Smooth muscle cell (in vitro differentiated cells): ENCODE data around the gene AP1M2. TPM values are rescaled to one million over a fixed set of nuclear protein-coding genes. Genes with fewer than 3 reads are reported as not detected.

Source experiments
- DNase-seq: peaks from one replicate; lab custom pipeline; 2025; ENCODE audit not compliant: unreplicated experiment; lab: John Stamatoyannopoulos, UW
- H2AFZ ChIP-seq: fragments of 200-600 bp; sonication (generic); 2 replicates; pipeline ENCODE4 v1.6.0; 2016; ENCODE audit warnings: antibody characterized with exemption, low read depth, mild to moderate bottlenecking
- H3F3A ChIP-seq: fragments of 200-600 bp; sonication (generic); 2 replicates; pipeline ENCODE4 v1.6.0; 2017; ENCODE audit warnings: antibody characterized with exemption, low read depth
- H3K27ac ChIP-seq: fragments of 200-600 bp; sonication (generic); 2 replicates; pipeline ENCODE4 v1.5.1; 2016; ENCODE audit warnings: low read depth, mild to moderate bottlenecking
- H3K27me3 ChIP-seq: fragments of 200-600 bp; sonication (generic); 2 replicates; pipeline ENCODE4 v1.6.1; 2016; ENCODE audit warnings: low read depth, mild to moderate bottlenecking
- H3K36me3 ChIP-seq: fragments of 200-600 bp; sonication (generic); 2 replicates; pipeline ENCODE4 v1.5.1; 2016; ENCODE audit warnings: low read depth
- H3K4me1 ChIP-seq: fragments of 200-600 bp; sonication (generic); 2 replicates; pipeline ENCODE4 v1.5.1; 2016; ENCODE audit warnings: low read depth
- H3K4me2 ChIP-seq: fragments of 200-600 bp; sonication (generic); 2 replicates; pipeline ENCODE4 v1.6.0; 2016; ENCODE audit warnings: mild to moderate bottlenecking
- H3K4me3 ChIP-seq: fragments of 200-600 bp; sonication (generic); 2 replicates; pipeline ENCODE4 v1.5.1; 2016; ENCODE audit warnings: mild to moderate bottlenecking
- H3K79me2 ChIP-seq: fragments of 200-600 bp; sonication (generic); 2 replicates; pipeline ENCODE4 v1.6.0; 2016; ENCODE audit warnings: low read depth, mild to moderate bottlenecking
- H3K9ac ChIP-seq: fragments of 200-600 bp; sonication (generic); 2 replicates; pipeline ENCODE4 v1.6.0; 2016; ENCODE audit warnings: low read depth
- H3K9me3 ChIP-seq: fragments of 200-600 bp; sonication (generic); replicated peaks from 2 replicates; pipeline ENCODE4 v1.5.1; 2016; ENCODE audit warnings: low read depth
- H4K20me1 ChIP-seq: fragments of 200-600 bp; sonication (generic); 2 replicates; pipeline ENCODE4 v1.6.0; 2016; ENCODE audit warnings: low read depth
- WGBS: methylation state at CpG from one replicate; pipeline ENCODE4 v1.1.7; 2016; ENCODE audit warnings: low lambda C conversion rate; 5-methylcytosine and 5-hydroxymethylcytosine counted together
- polyA plus RNA-seq: library from polyadenylated mRNA; unstranded; fragments of >200 nt; fragmentation: Nextera tagmentation; extraction: Ambion mirVana; gene quantifications from 2 replicates; pipeline ENCODE4 v1.2.1, GENCODE V29; 2016
- total RNA-seq: library from RNA; depleted of rRNA; stranded (reverse); fragments of >200 nt; gene quantifications from 2 replicates; pipeline ENCODE4 v1.2.3, GENCODE V29; 2014
- TF ChIP-seq, protein P1 (sequence below): fragments of 200-600 bp; sonication (generic); IDR thresholded peaks from 2 replicates; pipeline ENCODE4 v1.5.1; 2017; ENCODE audit warnings: borderline replicate concordance, mild to moderate bottlenecking, antibody characterized with exemption; ENCODE audit not compliant: insufficient read depth, poor library complexity, severe bottlenecking

Gene AP1M2
- total and polyA plus RNA-seq, 2 experiments from 2014 or later = 8.8 to 37.1 TPM

DNA sequence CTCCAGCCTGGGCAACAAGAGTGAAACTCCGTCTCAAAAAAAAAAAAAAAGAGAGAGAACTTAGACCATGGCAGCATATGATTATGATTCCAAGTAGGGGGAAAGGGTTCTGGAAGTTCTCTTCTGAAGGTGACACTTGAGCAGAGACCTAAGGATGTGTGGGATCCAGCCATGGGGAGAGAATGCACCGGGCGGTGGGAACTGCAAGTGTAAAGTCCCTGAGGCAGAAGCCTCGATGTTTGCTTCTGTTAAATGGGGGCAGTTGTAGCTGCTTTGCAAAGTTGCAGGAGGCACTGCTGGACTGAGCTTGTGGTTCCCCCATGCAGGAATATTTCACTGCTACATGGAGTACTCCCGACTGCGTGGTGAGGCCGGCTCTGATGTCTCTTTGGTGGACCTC is 47.3 kb upstream of the AP1M2 start:
- H3K4me2 ChIP-seq = no peak overlapping the region
- 97% methylated on average over 7 of the region's 7 CpGs for WGBS
- TF ChIP-seq, protein P1, sequence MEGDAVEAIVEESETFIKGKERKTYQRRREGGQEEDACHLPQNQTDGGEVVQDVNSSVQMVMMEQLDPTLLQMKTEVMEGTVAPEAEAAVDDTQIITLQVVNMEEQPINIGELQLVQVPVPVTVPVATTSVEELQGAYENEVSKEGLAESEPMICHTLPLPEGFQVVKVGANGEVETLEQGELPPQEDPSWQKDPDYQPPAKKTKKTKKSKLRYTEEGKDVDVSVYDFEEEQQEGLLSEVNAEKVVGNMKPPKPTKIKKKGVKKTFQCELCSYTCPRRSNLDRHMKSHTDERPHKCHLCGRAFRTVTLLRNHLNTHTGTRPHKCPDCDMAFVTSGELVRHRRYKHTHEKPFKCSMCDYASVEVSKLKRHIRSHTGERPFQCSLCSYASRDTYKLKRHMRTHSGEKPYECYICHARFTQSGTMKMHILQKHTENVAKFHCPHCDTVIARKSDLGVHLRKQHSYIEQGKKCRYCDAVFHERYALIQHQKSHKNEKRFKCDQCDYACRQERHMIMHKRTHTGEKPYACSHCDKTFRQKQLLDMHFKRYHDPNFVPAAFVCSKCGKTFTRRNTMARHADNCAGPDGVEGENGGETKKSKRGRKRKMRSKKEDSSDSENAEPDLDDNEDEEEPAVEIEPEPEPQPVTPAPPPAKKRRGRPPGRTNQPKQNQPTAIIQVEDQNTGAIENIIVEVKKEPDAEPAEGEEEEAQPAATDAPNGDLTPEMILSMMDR = no peak
- DNase-seq = no peak
- H2AFZ ChIP-seq = no peak overlapping the region
- H3K9ac ChIP-seq = no peak overlapping the region
- no peaks in the 10 kb centered on the region for H3K9me3 ChIP-seq
- H3K4me3 ChIP-seq = no peak overlapping the region
- no peak overlapping the region for H3K27ac ChIP-seq
- no peaks in the 10 kb centered on the region for H3K79me2 ChIP-seq
- H3K27me3 ChIP-seq = no peaks in the 10 kb centered on the region
- no peaks in the 10 kb centered on the region for H3K36me3 ChIP-seq
- H3K4me1 ChIP-seq = no peaks in the 10 kb centered on the region
- peaks cover 6% of the 10 kb centered on the region for H4K20me1 ChIP-seq
- no peaks in the 10 kb centered on the region for H3F3A ChIP-seq

DNA sequence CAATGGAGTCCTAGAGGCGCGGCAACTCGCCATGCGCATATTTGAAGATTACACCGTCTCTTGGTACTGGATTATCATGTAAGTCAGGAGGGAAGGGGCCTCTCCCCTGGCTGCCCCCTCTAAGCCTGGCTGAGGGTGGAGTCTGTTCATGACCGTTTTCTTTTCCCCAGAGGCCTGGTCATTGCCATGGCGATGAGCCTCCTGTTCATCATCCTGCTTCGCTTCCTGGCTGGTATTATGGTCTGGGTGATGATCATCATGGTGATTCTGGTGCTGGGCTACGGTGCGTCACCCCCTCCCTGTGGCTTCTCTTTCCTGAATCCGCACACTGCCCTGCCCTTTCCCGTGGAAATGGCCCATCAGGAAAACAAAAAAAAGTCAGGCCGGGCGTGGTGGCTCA is 44.8 kb upstream of the AP1M2 start:
- no peaks in the 10 kb centered on the region for H3K36me3 ChIP-seq
- TF ChIP-seq, protein P1 = no peak
- no peaks in the 10 kb centered on the region for H3K9me3 ChIP-seq

DNA sequence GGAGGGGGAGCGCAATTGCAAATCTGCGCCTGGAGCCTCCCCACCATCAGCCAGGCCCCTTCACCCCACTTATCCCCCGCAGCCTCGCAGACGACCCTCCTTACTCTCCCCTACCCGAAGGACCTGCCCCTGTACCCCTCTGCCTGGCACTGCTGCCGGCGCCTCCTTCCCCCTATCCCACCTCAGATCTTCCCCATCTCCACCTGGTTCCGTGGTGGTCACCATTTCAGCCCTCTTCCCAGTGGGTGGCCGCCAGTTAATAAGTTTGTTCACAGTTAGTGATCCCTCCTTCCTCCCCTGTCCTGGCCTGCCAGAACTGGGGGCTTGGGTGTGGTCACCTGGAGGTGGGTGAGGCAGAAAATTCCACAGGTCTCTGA is 38.6 kb upstream of the AP1M2 start:
- Histone ChIP-seq H3K36me3 (no peaks in the 10 kb centered on the region), H2AFZ (no peak overlapping the region), H3K9ac (peak overlapping the region; percentile 54), H3K4me2 (peak overlapping the region; percentile 88), H3K4me1 (peaks cover 8% of the 10 kb centered on the region), H4K20me1 (peaks cover 42% of the 10 kb centered on the region), H3K4me3 (peak overlapping the region; percentile 50), H3K79me2 (peaks cover 10% of the 10 kb centered on the region), H3K27me3 (no peaks in the 10 kb centered on the region), H3K27ac (no peak overlapping the region), H3K9me3 (no peaks in the 10 kb centered on the region), H3F3A (no peaks in the 10 kb centered on the region)
- TF ChIP-seq, protein P1 = no peak
- 54% methylated on average over 4 of the region's 10 CpGs for WGBS
- no peak for DNase-seq

More for the DNA sequence above, 44.8 kb upstream of the AP1M2 start:
- Histone ChIP-seq H3K27ac (no peak overlapping the region), H3K79me2 (no peaks in the 10 kb centered on the region), H4K20me1 (peaks cover 11% of the 10 kb centered on the region), H3K4me3 (no peak overlapping the region), H2AFZ (no peak overlapping the region), H3K27me3 (no peaks in the 10 kb centered on the region), H3K4me2 (no peak overlapping the region), H3K4me1 (no peaks in the 10 kb centered on the region), H3K9ac (no peak overlapping the region), H3F3A (no peaks in the 10 kb centered on the region)
- no peak for DNase-seq
- 94% methylated on average over 14 of the region's 14 CpGs for WGBS

DNA sequence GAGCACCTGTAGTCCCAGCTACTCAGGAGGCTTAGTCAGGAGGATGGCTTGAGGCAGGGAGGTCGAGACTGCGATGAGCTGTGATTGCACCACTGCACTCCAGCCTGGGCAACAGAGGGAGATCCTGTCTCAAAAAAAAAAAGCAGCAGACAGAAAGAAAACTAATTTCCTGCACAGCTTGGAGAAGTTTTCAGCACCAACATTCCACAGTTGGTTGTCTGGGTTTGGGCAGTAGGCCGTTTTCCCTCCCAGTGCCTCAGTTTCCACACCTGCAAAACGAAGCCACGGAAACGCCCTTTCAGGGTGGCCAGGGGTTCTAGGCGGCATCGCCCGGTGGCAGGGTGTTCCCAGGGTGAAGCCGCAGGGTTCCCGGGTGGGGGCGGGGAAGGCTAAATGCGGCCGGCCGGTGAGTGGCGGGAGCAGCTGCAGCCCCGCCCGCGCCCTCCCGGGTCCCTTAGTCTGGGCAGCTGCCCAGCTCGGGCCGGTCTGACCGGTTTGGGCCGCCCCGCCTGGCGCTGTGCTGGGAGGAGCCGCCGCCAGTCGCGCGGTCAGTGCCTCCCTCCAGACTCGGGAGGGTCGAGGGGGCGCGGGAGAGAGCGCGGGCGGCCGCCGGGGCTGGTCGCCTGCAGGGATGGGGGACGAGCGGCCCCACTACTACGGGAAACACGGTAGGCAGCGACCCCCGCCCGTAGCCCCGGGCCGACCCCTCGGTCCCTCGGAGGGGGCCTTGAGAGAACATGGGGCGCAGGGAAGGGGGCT is 38.1 kb upstream of the AP1M2 start, which contains the start of gene SLC44A2:
Gene SLC44A2 (plus strand): TSS at position 551 of the 759 bp plus-strand sequence. CDS start 81 bp downstream, at position 632.
- WGBS = 4% methylated on average over 28 of the region's 53 CpGs
- DNase-seq = peak; percentile 12
- H3K36me3 ChIP-seq = no peaks in the 10 kb centered on the region
- H3K27ac ChIP-seq = no peak within 1 kb of the TSS
- H3K79me2 ChIP-seq = peaks cover 15% of the 10 kb centered on the region
- H4K20me1 ChIP-seq = peaks cover 48% of the 10 kb centered on the region
- H3K9me3 ChIP-seq = no peaks in the 10 kb centered on the region
- H2AFZ ChIP-seq = no peak within 1 kb of the TSS
- H3K4me1 ChIP-seq = peaks cover 8% of the 10 kb centered on the region
- peak within 1 kb of the TSS; percentile 88 for H3K4me2 ChIP-seq
- peak within 1 kb of the TSS; percentile 54 for H3K9ac ChIP-seq
- H3F3A ChIP-seq = no peaks in the 10 kb centered on the region
- peak within 1 kb of the TSS; percentile 50 for H3K4me3 ChIP-seq
- no peaks in the 10 kb centered on the region for H3K27me3 ChIP-seq
- TF ChIP-seq, protein P1 = no peak
